ENCODE measurements around the gene TMEM14C. TPM values are rescaled to one million over a fixed set of nuclear protein-coding genes. Genes with fewer than 3 reads are reported as not detected.
"Not testable (repeated sequence)": the region's sequence is repeated elsewhere in the genome, so short reads cannot be mapped to it uniquely, and the experiment has no call there.

The TMEM14C gene
- total RNA-seq, 1 experiment from 2014 or later: 359 TPM

DNA sequence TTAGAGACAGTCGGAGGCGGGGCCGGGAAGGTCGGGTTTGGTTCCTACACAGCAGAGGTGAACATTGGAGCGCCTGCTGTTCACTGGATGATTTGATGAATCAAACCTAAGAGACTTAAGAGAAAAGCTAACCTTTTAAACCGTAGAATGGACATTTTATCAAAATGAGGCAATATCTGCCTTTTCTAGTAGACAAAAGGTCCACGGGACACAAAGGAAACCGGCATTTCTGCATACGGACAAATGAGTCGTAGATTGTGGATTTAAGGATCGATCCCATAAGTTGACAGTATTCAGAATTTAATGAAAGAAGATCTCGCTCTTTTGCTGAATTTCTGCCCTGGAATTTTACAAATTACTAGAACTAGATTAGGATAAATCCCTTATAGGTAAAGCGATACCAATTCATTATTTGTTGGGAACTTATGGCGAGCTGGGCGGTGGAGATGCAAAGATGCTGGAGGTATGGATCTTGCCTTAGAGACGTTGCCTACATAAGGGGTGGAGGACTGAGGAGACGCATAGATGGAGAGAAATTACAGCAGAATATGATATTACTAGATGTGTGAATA lies 27.7 kb upstream of the TMEM14C start:
- peak overlapping the region; percentile 69 for H3K4me3 ChIP-seq
- H3K27me3 ChIP-seq (replicated peaks): no peaks in the 10 kb centered on the region
- H3K27ac ChIP-seq: peak overlapping the region; percentile 97
- H3K9me3 ChIP-seq (replicated peaks): no peaks in the 10 kb centered on the region
- H3K36me3 ChIP-seq: peaks cover 45% of the 10 kb centered on the region
- no peak for DNase-seq (ENCODE audit: low read depth in 1 of 2, low spot score in 2 of 2)
- peaks cover 10% of the 10 kb centered on the region for H3K4me1 ChIP-seq (replicated peaks)

DNA sequence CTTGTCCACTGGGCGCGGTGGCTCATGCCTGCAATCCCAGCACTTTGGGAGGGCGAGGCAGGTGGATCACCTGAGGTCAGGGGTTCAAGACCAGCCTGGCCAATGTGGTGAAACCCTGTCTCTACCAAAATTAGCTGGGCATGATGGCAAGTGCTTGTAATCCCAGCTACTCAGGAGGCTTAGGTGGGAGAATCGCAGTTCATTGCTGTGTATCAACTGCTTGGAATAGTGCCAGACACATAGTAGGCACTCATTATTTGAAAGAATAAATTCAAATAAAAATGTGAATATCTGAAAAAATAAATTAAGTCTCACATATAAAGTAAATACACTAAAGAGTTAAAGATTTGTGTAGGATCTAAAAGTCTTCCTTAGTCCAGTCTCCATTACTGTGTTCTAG lies 26.2 kb upstream of the TMEM14C start:
- no peak overlapping the region for H3K27ac ChIP-seq
- H3K36me3 ChIP-seq: peaks cover 59% of the 10 kb centered on the region
- no peak overlapping the region for H3K4me3 ChIP-seq
- DNase-seq (ENCODE audit: low read depth in 1 of 2, low spot score in 2 of 2): no peak
- H3K27me3 ChIP-seq (replicated peaks): no peaks in the 10 kb centered on the region
- H3K4me1 ChIP-seq (replicated peaks): peaks cover 10% of the 10 kb centered on the region
- no peaks in the 10 kb centered on the region for H3K9me3 ChIP-seq (replicated peaks)

DNA sequence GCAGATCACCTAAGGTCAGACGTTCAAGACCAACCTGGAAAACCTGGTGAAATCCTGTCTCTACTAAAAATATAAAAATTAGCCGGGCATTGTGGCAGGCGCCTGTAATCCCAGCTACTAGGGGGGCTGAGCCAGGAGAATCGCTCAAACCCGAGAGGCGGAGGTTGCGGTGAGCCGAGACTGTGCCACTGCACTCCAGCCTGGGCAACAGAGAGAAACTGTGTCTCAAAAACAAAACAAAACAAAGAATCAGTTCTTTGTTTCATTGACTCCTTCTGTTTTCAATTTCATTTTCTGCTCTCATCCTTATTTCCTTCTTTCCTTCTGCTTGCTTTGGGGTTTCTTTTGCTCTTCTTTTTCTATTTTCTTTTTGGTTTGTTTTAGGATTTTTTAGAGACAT lies 8.9 kb upstream of the TMEM14C start:
- no peak for DNase-seq (ENCODE audit: low read depth in 1 of 2, low spot score in 2 of 2)
- Histone ChIP-seq H3K36me3 (peaks cover 8% of the 10 kb centered on the region), H3K27me3 (replicated peaks) (no peaks in the 10 kb centered on the region), H3K9me3 (replicated peaks) (no peaks in the 10 kb centered on the region; the same call in 1 of the 2 replicates), H3K4me1 (replicated peaks) (no peaks in the 10 kb centered on the region), H3K4me3 (no peak overlapping the region), H3K27ac (no peak overlapping the region)

DNA sequence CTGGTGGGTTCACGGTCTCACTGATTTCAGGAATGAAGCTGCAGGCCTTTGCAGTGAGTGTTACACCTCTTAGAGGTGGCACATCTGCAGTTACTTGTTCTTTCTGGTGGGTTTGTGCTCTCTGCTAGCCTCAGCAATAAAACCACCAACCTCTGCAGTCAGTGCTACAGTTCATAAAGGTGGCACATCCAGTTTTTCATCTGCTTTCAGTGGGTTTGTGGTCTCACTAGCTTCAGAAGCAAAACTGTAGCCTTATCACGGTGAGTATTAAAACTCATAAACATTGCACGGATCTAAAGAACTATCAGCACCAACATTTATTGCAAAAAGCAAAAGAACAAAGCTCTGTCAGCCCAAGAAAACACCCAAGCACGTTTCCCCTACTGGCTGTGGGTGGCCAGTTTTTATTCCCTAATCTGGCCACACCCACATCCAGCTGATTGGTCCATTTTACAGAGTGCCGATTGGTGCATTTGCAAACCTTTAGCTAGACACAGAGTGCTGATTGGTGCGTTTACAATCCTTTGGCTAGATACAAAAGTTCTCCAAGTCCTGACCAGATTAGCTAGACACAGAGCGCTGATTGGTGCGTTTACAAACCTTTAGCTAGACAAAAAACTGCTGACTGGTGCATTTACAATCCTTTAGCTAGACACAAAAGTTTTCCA lies 3.4 kb upstream of the TMEM14C start:
- peak in 1 of 2 experiments; percentile 14 for DNase-seq (ENCODE audit: low read depth in 1 of 2, low spot score in 2 of 2)

DNA sequence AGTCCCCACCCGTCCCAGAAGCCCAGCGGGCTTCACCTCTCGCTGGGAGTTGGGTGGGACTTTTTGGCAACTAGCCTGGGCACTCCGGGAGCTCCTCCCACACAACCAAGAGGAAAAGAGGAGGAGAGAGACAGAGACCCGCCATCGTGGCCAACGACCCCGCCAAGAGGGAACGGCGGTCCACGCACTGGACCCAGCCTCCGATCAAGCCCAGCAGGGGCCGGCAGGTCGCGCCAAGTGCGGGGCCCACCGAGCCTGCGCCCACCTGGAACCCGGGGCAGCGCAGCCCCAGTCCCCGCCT lies 3.0 kb upstream of the TMEM14C start:
- H3K4me3 ChIP-seq: peak overlapping the region; percentile 54
- peak overlapping the region; percentile 69 for H3K27ac ChIP-seq
- H3K9me3 ChIP-seq (replicated peaks): no peaks in the 10 kb centered on the region; the same call in none of the 2 replicates
- no peaks in the 10 kb centered on the region for H3K27me3 ChIP-seq (replicated peaks)
- peaks cover 11% of the 10 kb centered on the region for H3K36me3 ChIP-seq
- DNase-seq (ENCODE audit: low read depth in 1 of 2, low spot score in 2 of 2): peak; percentile 28 to 51
- H3K4me1 ChIP-seq (replicated peaks): peaks cover 31% of the 10 kb centered on the region

More for the DNA sequence above, 3.4 kb upstream of the TMEM14C start:
- Histone ChIP-seq H3K27ac (peak overlapping the region; percentile 69; the same call in 1 of the 2 replicates), H3K27me3 (replicated peaks) (no peaks in the 10 kb centered on the region), H3K36me3 (peaks cover 6% of the 10 kb centered on the region), H3K4me3 (peak overlapping the region; percentile 54), H3K4me1 (replicated peaks) (peaks cover 27% of the 10 kb centered on the region), H3K9me3 (replicated peaks) (no peaks in the 10 kb centered on the region; the same call in none of the 2 replicates)

DNA sequence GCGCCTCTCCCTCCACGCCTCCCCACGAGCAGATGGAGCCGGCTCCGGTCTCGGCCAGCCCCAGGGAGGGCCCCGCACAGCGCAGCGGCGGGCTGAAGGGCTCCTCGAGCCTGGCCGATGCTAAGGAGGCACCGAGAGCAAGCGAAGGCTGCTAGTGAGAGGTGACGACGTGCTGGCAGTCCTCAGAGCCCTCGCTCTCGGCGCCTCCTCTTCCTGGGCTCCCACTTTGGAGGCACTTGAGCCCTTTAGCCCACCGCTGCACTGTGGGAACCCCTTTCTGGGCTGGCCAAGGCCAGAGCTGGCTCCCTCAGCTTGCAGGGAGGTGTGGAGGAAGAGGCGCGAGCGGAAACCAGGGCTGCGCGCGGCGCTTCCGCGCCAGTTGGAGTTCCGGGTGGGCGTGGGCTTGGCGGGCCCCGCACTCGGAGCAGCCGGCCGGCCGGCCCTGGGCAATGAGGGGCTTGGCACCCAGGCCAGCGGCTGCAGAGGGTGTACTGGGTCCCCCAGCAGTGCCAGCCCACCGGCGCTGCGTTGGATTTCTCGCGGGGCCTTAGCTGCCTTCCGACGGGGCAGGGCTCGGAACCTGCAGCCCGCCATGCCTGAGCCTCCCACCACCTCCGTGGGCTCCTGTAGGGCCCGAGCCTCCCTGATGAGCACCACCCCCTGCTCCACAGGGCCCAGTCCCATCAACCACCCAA lies 2.5 kb upstream of the TMEM14C start:
- Histone ChIP-seq H3K27me3 (replicated peaks) (no peaks in the 10 kb centered on the region), H3K4me1 (replicated peaks) (peaks cover 31% of the 10 kb centered on the region), H3K36me3 (peaks cover 16% of the 10 kb centered on the region), H3K27ac (peak overlapping the region; percentile 69), H3K9me3 (replicated peaks) (no peaks in the 10 kb centered on the region; the same call in none of the 2 replicates), H3K4me3 (peak overlapping the region; percentile 54)
- peak; percentile 50 to 56 for DNase-seq (ENCODE audit: low read depth in 1 of 2, low spot score in 2 of 2)

DNA sequence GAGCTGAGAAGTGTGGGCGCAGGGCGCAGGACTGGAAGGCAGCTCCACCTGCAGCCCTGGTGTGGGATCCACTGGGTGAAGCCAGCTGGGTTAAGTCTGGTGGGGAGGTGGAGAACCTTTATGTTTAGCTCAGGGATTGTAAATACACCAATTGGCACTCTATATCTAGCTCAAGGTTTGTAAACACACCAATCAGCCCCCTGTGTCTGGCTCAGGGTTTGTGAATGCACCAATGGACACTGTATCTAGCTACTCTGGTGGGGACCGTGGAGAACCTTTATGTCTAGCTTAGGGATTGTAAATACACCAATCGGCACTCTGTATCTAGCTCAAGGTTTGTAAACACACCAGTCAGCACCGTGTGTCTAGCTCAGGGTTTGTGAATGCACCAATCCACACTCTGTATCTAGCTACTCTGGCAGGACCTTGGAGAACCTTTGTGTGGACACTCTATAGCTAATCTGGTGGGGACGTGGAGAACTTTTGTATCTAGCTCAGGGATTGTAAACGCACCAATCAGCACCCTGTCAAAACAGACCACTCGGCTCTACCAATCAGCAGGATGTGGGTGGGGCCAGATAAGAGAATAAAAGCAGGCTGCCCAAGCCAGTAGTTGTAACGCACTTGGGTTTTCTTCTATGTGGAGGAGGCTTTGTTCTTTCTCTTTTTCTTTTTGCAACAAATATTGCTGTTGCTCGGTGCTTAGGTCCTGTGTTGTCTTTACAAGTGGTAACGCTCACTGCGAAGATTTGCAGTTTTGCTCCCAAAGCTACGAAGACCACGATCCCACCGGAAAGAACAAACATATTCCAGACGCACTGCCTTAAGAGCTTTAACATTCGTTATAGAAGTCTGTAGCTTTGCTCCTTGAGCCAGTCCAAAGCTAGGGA lies 1.7 kb upstream of the TMEM14C start:
- Histone ChIP-seq H3K4me3 (peak overlapping the region; percentile 54), H3K4me1 (replicated peaks) (peaks cover 31% of the 10 kb centered on the region), H3K36me3 (peaks cover 24% of the 10 kb centered on the region)
- DNase-seq (ENCODE audit: low read depth in 1 of 2, low spot score in 2 of 2); H3K9me3 ChIP-seq (replicated peaks); H3K27me3 ChIP-seq (replicated peaks); H3K27ac ChIP-seq: not testable (repeated sequence)

DNA sequence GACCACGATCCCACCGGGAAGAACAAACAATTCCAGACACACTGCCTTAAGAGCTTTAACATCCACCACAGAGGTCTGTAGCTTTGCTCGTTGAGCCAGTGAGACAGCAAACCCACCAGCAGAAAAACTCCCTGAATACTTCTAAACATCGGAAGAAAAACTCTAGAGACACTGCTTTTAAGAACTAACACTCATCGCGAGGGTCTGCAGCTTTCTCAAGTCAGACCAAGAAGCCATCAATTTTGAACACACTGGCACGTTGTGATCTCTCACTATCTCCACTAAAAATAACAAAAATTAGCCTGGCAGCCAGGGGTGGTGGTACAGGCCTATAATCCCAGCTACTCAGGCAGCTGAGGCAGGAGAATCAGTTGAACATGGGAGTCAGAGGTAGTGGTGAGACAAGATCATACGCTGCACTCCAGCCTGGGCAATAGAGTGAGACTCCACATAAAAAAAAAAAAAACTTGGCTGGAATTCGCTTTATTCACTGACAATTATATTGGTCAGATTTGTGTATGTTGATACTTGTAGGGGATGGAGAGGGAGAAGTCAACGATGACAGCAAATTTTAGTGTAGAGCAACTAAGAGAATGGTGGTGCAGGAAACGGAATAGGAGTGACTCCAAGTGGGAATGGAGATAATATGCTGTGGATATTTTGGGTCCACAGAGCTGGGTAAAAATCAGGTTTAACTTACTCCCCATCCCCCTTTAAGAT lies 860 bp upstream of the TMEM14C start:
- DNase-seq (ENCODE audit: low read depth in 1 of 2, low spot score in 2 of 2): no peak
- Histone ChIP-seq H3K27me3 (replicated peaks) (no peaks in the 10 kb centered on the region), H3K27ac (peak overlapping the region; percentile 51), H3K4me1 (replicated peaks) (peaks cover 31% of the 10 kb centered on the region), H3K36me3 (peaks cover 30% of the 10 kb centered on the region), H3K9me3 (replicated peaks) (no peaks in the 10 kb centered on the region; the same call in none of the 2 replicates), H3K4me3 (peak overlapping the region; percentile 55)

DNA sequence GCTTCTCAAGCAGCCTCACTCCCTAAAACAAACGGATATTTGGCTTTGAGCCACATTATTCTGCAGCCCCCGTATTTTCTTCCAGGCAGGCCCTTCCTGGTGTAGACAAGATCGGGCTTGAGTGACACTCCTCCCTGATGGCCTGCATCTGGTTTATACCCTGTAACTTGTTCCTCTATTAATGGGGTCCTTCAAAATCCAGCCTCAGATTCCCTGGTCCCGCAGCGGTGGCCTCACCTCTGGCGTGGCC lies 375 bp upstream of the TMEM14C start:
- Histone ChIP-seq H3K27ac (peak overlapping the region; percentile 51), H3K9me3 (replicated peaks) (no peaks in the 10 kb centered on the region; the same call in none of the 2 replicates), H3K4me1 (replicated peaks) (peaks cover 31% of the 10 kb centered on the region), H3K27me3 (replicated peaks) (no peaks in the 10 kb centered on the region), H3K4me3 (peak overlapping the region; percentile 55), H3K36me3 (peaks cover 35% of the 10 kb centered on the region)
- DNase-seq (ENCODE audit: low read depth in 1 of 2, low spot score in 2 of 2): no peak

DNA sequence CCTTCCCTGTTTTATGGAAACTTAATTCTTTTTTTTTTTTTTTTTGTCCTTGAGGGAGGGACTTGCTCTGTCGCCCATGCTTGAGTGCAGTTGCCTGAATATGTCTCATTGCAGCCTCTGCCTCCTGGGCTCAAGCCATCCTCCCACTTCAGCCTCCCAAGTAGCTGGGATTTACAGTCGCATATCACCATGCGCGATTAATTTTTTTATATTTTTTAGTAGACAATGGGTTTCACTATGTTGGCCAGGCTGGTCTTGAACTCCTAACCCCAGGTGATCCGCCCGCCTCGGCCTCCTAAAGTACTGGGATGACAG lies 654 bp downstream of the TMEM14C start:
- Histone ChIP-seq H3K27me3 (replicated peaks) (no peaks in the 10 kb centered on the region), H3K36me3 (peaks cover 45% of the 10 kb centered on the region), H3K9me3 (replicated peaks) (no peaks in the 10 kb centered on the region; the same call in none of the 2 replicates), H3K4me3 (peak overlapping the region; percentile 55), H3K4me1 (replicated peaks) (peaks cover 31% of the 10 kb centered on the region), H3K27ac (peak overlapping the region; percentile 76)
- DNase-seq (ENCODE audit: low read depth in 1 of 2, low spot score in 2 of 2): no peak

DNA sequence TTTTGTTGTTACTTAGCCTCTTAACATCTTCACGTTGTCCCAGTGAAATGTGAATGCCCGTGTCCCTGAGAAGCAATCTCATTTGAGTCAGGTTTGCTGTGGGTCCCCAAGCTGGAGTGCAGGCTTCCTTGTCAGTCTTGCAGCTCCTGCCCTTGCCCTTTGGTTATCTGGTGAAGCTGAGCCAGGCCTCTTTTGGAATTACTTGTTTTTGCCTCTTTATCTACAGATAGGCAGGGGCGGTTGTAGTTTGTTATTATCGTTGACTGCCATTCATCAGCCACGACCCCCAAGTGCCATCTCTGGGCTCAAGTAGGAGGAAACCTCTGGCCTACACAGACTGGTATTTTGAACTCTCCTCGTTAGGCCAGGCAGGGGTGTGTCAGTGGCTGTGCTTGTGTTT lies 2.2 kb downstream of the TMEM14C start:
- peaks cover 27% of the 10 kb centered on the region for H3K4me1 ChIP-seq (replicated peaks)
- DNase-seq (ENCODE audit: low read depth in 1 of 2, low spot score in 2 of 2): no peak
- peaks cover 60% of the 10 kb centered on the region for H3K36me3 ChIP-seq
- no peak overlapping the region for H3K27ac ChIP-seq
- H3K9me3 ChIP-seq (replicated peaks): no peaks in the 10 kb centered on the region; the same call in 1 of the 2 replicates
- H3K27me3 ChIP-seq (replicated peaks): no peaks in the 10 kb centered on the region
- H3K4me3 ChIP-seq: no peak overlapping the region

DNA sequence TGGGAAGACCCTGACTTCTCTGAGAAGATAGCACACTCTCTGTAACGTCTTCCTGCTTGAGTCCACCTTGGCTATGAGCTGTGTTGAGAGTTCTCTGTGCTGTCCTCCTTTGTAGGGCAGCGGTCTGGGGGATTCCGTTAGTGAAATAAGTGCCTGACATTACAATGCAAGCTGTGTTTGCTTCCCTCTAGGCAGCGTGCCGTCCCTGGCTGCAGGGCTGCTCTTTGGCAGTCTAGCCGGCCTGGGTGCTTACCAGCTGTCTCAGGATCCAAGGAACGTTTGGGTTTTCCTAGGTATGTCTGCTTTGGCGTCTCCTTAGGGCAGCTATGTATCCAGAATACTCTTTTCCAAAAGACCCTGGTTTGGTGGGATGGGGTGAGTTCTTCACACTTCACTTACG lies 2.8 kb downstream of the TMEM14C start:
- Histone ChIP-seq H3K4me3 (no peak overlapping the region), H3K27ac (no peak overlapping the region), H3K36me3 (peaks cover 67% of the 10 kb centered on the region), H3K9me3 (replicated peaks) (no peaks in the 10 kb centered on the region), H3K4me1 (replicated peaks) (peaks cover 22% of the 10 kb centered on the region), H3K27me3 (replicated peaks) (no peaks in the 10 kb centered on the region)
- no peak for DNase-seq (ENCODE audit: low read depth in 1 of 2, low spot score in 2 of 2)

DNA sequence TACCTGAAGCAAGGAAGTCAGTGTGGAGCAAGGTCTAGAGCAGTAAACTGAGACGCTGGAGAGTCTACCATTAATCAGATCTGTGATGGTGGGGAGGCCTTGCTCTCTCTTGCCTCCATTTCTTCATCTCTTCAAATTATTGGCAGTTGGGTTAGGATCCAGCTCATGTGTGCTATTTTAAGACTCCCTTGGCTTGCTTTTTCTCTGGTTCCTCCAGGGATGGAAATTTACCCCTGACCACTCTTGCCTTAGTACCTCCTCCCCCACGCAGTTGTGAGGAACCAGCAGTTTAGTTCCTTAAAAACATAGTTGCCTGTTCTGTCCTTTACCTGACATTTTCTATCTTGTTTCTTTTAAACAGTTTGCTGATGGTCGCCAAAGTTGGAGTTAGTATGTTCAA lies 7.4 kb downstream of the TMEM14C start:
- peak in 1 of 2 experiments; percentile 9 for DNase-seq (ENCODE audit: low read depth in 1 of 2, low spot score in 2 of 2)
- Histone ChIP-seq H3K4me1 (replicated peaks) (peaks cover 20% of the 10 kb centered on the region), H3K36me3 (peaks cover 81% of the 10 kb centered on the region), H3K9me3 (replicated peaks) (no peaks in the 10 kb centered on the region), H3K4me3 (no peak overlapping the region), H3K27me3 (replicated peaks) (no peaks in the 10 kb centered on the region), H3K27ac (no peak overlapping the region)

Data from SJSA1 (cell line).